GM18526 (cell line): ENCODE data around the gene PIP4K2A.

Experiments
- POLR2A ChIP-seq: IDR thresholded peaks from 3 replicates; pipeline ENCODE4 v1.6.1; 2011; ENCODE audit not compliant: insufficient read length; ENCODE audit errors: extremely low read depth

Gene PIP4K2A

GRCh38 chr10:22704471-22704911 lies 9.9 kb downstream of the PIP4K2A start:
- no peak for TF ChIP-seq POLR2A

GRCh38 chr10:22702348-22702747 lies 12.0 kb downstream of the PIP4K2A start:
- no peak for TF ChIP-seq POLR2A

GRCh38 chr10:22701132-22701826 lies 13.1 kb downstream of the PIP4K2A start:
- TF ChIP-seq POLR2A = no peak

GRCh38 chr10:22700489-22700888 lies 13.9 kb downstream of the PIP4K2A start:
- TF ChIP-seq POLR2A = no peak

GRCh38 chr10:22699976-22700375 lies 14.4 kb downstream of the PIP4K2A start:
- no peak for TF ChIP-seq POLR2A

GRCh38 chr10:22698941-22699440 lies 15.4 kb downstream of the PIP4K2A start:
- TF ChIP-seq POLR2A = no peak

GRCh38 chr10:22697800-22698199 lies 16.6 kb downstream of the PIP4K2A start:
- no peak for TF ChIP-seq POLR2A

- TF ChIP-seq POLR2A = no peak
Measured at GRCh38 chr10:22697101-22697500, 17.3 kb downstream of the PIP4K2A start.

- TF ChIP-seq POLR2A = no peak
Measured at GRCh38 chr10:22693860-22694259, 20.5 kb downstream of the PIP4K2A start.

- no peak for TF ChIP-seq POLR2A
Measured at GRCh38 chr10:22693371-22693784, 21.0 kb downstream of the PIP4K2A start.

GRCh38 chr10:22690614-22691431 lies 23.6 kb downstream of the PIP4K2A start:
- no peak for TF ChIP-seq POLR2A

GRCh38 chr10:22690158-22690557 lies 24.2 kb downstream of the PIP4K2A start:
- TF ChIP-seq POLR2A = no peak

GRCh38 chr10:22686347-22686746 lies 28.0 kb downstream of the PIP4K2A start:
- no peak for TF ChIP-seq POLR2A

- TF ChIP-seq POLR2A = no peak
Measured at GRCh38 chr10:22685926-22686325, 28.5 kb downstream of the PIP4K2A start.

GRCh38 chr10:22684699-22685098 lies 29.7 kb downstream of the PIP4K2A start:
- no peak for TF ChIP-seq POLR2A

GRCh38 chr10:22683140-22683389 lies 31.3 kb downstream of the PIP4K2A start:
- TF ChIP-seq POLR2A = no peak
